ENCODE results near the gene LDOC1.
"Not testable (repeated sequence)": the region's sequence is repeated elsewhere in the genome, so short reads cannot be mapped to it uniquely, and the experiment has no call there.

The LDOC1 gene

GRCh38 chrX:141183000-141183399, 6.1 kb upstream of the LDOC1 start:
- TF ChIP-seq CTCF (conservative IDR thresholded peaks at IDR 0.05) (no peak), ZFX (IDR thresholded peaks at IDR 0.05) (no peak)
- no peak overlapping the region for H3K27ac ChIP-seq

- H3K27ac ChIP-seq: no peak overlapping the region
- TF ChIP-seq CTCF (conservative IDR thresholded peaks at IDR 0.05): no peak
- no peak for TF ChIP-seq ZFX (IDR thresholded peaks at IDR 0.05)
Measured at GRCh38 chrX:141180851-141181250, 3.9 kb upstream of the LDOC1 start.

- peak overlapping the region; percentile 84 for H3K27ac ChIP-seq
- TF ChIP-seq CTCF (conservative IDR thresholded peaks at IDR 0.05): no peak
- no peak for TF ChIP-seq ZFX (IDR thresholded peaks at IDR 0.05)
Measured at GRCh38 chrX:141175786-141176185, 1.1 kb downstream of the LDOC1 start.

- H3K27ac ChIP-seq: no peak overlapping the region
- TF ChIP-seq ZFX (IDR thresholded peaks at IDR 0.05): no peak
- TF ChIP-seq CTCF (conservative IDR thresholded peaks at IDR 0.05): no peak
Measured at GRCh38 chrX:141164406-141164805, 12.5 kb downstream of the LDOC1 start.

GRCh38 chrX:141158084-141158483, 18.8 kb downstream of the LDOC1 start:
- TF ChIP-seq CTCF (conservative IDR thresholded peaks at IDR 0.05): no peak
- no peak for TF ChIP-seq ZFX (IDR thresholded peaks at IDR 0.05)
- no peak overlapping the region for H3K27ac ChIP-seq

- not testable (repeated sequence) for H3K27ac ChIP-seq
Measured at GRCh38 chrX:141155231-141155630, 21.7 kb downstream of the LDOC1 start.

GRCh38 chrX:141142946-141143345, 34.0 kb downstream of the LDOC1 start:
- TF ChIP-seq CTCF (conservative IDR thresholded peaks at IDR 0.05) (no peak), ZFX (IDR thresholded peaks at IDR 0.05) (no peak)
- no peak overlapping the region for H3K27ac ChIP-seq

- H3K27ac ChIP-seq: peak overlapping the region; percentile 22; the same call in 1 of the 2 replicates
- TF ChIP-seq ZFX (IDR thresholded peaks at IDR 0.05) (no peak), CTCF (conservative IDR thresholded peaks at IDR 0.05) (no peak)
Measured at GRCh38 chrX:141133272-141133671, 43.7 kb downstream of the LDOC1 start.

Data from C4-2B (cell line).